Measurements from ENCODE around the gene CFDP1. TPM values are rescaled to one million over a fixed set of nuclear protein-coding genes. Genes with fewer than 3 reads are reported as not detected.

CFDP1 gene
- total RNA-seq, 4 donors from 2014 or later = 42.4 to 49.5 (median 44.0) TPM

DNA sequence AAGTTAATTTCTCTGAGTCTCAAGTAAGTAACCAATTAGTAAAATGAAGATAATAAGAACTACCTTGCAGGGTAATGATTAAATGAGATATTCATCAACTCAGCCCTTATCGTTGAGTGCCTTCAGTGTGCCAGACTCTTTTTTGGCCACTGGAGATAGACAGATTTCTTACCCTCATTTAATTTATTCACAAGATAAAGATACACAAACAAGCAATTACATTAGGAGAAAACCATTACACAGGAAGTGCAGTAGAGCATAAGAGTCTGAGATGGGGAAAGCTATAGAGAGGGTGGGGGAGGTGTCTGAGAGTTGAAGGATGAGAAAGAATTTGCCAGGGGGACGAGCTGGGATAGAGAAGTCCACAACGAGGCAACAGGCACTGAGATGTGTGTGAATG is 109.4 kb downstream of the CFDP1 start:
- Histone ChIP-seq H3K4me1 (peaks cover 0 to 4% (median 0%) of the 10 kb centered on the region in 4 donors), H3K36me3 (peaks cover 0 to 5% (median 1%) of the 10 kb centered on the region in 4 donors), H3K27me3 (no peaks in the 10 kb centered on the region), H3K4me3 (no peak overlapping the region), H3K9me3 (no peaks in the 10 kb centered on the region), H3K27ac (replicated peaks in 1 of 4) (no peak overlapping the region)
- WGBS = 78% methylated on average over 3 of the region's 3 CpGs
- DNase-seq (ENCODE audit: extremely low spot score) = no peak
- no peak for TF ChIP-seq EP300 (IDR thresholded peaks at IDR 0.05)
- no peak for TF ChIP-seq POLR2A (IDR thresholded peaks at IDR 0.05; ENCODE audit: low read depth)
- TF ChIP-seq POLR2AphosphoS5 (IDR thresholded peaks at IDR 0.05) = no peak
- TF ChIP-seq, protein P1, sequence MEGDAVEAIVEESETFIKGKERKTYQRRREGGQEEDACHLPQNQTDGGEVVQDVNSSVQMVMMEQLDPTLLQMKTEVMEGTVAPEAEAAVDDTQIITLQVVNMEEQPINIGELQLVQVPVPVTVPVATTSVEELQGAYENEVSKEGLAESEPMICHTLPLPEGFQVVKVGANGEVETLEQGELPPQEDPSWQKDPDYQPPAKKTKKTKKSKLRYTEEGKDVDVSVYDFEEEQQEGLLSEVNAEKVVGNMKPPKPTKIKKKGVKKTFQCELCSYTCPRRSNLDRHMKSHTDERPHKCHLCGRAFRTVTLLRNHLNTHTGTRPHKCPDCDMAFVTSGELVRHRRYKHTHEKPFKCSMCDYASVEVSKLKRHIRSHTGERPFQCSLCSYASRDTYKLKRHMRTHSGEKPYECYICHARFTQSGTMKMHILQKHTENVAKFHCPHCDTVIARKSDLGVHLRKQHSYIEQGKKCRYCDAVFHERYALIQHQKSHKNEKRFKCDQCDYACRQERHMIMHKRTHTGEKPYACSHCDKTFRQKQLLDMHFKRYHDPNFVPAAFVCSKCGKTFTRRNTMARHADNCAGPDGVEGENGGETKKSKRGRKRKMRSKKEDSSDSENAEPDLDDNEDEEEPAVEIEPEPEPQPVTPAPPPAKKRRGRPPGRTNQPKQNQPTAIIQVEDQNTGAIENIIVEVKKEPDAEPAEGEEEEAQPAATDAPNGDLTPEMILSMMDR (IDR thresholded peaks at IDR 0.05) = no peak
- intact Hi-C loops (cut with DNase I) = no loop called here

DNA sequence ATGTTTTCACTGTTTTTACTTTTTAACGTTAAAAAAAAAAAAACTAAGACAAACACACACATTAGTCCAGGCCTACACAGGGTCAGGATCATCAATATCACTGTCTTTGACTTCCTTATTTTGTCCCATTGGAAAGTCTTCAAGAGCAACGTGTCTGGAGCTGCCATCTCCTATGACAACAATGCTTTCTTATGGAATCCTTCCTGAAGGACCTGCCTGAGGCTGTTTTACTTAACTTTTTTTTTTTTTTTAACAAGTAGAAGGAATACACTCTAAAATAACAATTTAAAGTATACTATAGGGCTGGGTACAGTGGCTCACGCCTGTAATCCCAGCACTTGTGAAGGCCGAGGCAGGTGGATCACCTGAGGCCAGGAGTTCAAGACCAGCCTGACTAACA is 110.1 kb downstream of the CFDP1 start:
- H3K27me3 ChIP-seq = no peaks in the 10 kb centered on the region
- peaks cover 0 to 4% (median 0%) of the 10 kb centered on the region in 4 donors for H3K4me1 ChIP-seq
- H3K9me3 ChIP-seq = no peaks in the 10 kb centered on the region
- TF ChIP-seq EP300 (IDR thresholded peaks at IDR 0.05) (no peak), POLR2AphosphoS5 (IDR thresholded peaks at IDR 0.05) (no peak), POLR2A (IDR thresholded peaks at IDR 0.05; ENCODE audit: low read depth) (no peak)
- TF ChIP-seq, protein P1 (IDR thresholded peaks at IDR 0.05) = no peak
- no peak for DNase-seq (ENCODE audit: extremely low spot score)
- WGBS = 74% methylated on average over 4 of the region's 4 CpGs
- H3K27ac ChIP-seq (replicated peaks in 1 of 4) = no peak overlapping the region
- H3K4me3 ChIP-seq = no peak overlapping the region
- intact Hi-C loops (cut with DNase I) = no loop called here
- H3K36me3 ChIP-seq = peaks cover 0 to 5% (median 1%) of the 10 kb centered on the region in 4 donors

DNA sequence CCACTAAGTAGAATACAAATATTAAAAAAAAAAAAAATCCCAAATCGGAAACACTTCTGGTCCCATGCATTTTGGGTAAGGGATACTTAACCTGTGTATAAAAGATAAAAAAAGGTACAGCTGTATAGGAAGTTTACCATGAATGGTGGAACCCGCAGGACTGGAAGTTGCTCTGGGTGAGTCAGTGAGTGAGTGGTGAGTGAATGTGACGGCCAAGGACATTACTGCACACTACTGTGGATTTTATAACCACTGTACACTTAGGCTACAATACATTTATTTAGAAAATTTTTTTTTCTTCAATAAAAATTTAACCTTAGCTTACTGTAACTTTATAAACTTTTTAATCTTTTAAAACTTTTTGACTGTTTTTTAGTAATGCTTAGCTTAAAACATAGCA is 110.6 kb downstream of the CFDP1 start:
- Histone ChIP-seq H3K4me3 (no peak overlapping the region), H3K9me3 (no peaks in the 10 kb centered on the region), H3K27ac (replicated peaks in 1 of 4) (no peak overlapping the region), H3K36me3 (peaks cover 0 to 5% (median 1%) of the 10 kb centered on the region in 4 donors), H3K4me1 (peaks cover 0 to 4% (median 0%) of the 10 kb centered on the region in 4 donors), H3K27me3 (no peaks in the 10 kb centered on the region)
- WGBS = 60% methylated on average over 3 of the region's 3 CpGs
- intact Hi-C loops (cut with DNase I) = no loop called here
- TF ChIP-seq EP300 (IDR thresholded peaks at IDR 0.05) (no peak), POLR2A (IDR thresholded peaks at IDR 0.05; ENCODE audit: low read depth) (no peak), POLR2AphosphoS5 (IDR thresholded peaks at IDR 0.05) (no peak)
- TF ChIP-seq, protein P1 (IDR thresholded peaks at IDR 0.05) = no peak
- DNase-seq (ENCODE audit: extremely low spot score) = no peak

DNA sequence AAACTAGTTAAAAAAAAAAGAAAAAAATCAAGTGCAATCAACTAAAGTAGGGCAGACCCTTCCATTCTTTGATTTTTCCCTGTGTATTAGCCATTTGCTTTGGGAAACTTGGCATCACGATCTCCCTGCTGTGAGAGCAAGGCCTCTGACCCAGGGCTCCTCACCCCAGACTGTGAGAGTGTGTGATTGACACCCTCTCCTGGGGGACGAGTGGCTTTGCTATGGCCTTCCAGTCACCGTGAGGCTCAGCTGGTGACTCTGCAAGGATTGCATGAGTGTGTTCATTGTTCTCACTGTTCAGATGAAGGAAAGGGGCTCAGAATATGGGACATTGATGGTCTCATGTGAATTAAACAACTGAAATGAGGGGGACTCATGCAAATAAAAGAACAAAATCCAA is 112.9 kb downstream of the CFDP1 start:
- H3K36me3 ChIP-seq = peaks cover 0 to 5% (median 1%) of the 10 kb centered on the region in 4 donors
- peaks cover 0 to 9% (median 4%) of the 10 kb centered on the region in 4 donors for H3K4me1 ChIP-seq
- intact Hi-C loops (cut with DNase I) = no loop called here
- TF ChIP-seq POLR2A (IDR thresholded peaks at IDR 0.05; ENCODE audit: low read depth) (no peak), POLR2AphosphoS5 (IDR thresholded peaks at IDR 0.05) (no peak), EP300 (IDR thresholded peaks at IDR 0.05) (no peak)
- TF ChIP-seq, protein P1 (IDR thresholded peaks at IDR 0.05) = no peak
- no peak overlapping the region for H3K27ac ChIP-seq (replicated peaks in 1 of 4)
- H3K4me3 ChIP-seq = no peak overlapping the region
- WGBS = 78% methylated on average over 3 of the region's 3 CpGs
- no peak for DNase-seq (ENCODE audit: extremely low spot score)
- no peaks in the 10 kb centered on the region for H3K27me3 ChIP-seq
- no peaks in the 10 kb centered on the region for H3K9me3 ChIP-seq
